GM21447 (cell line): Measurements from ENCODE around the gene EMC8.
A peak's percentile ranks its signal among the peaks of the same experiment; 100 is the strongest.

Experiments used
- ATAC-seq: cut with Tn5 transposase; IDR thresholded peaks from one replicate; pipeline ENCODE4 v1.9.1; 2021; ENCODE audit not compliant: unreplicated experiment

Gene EMC8

DNA sequence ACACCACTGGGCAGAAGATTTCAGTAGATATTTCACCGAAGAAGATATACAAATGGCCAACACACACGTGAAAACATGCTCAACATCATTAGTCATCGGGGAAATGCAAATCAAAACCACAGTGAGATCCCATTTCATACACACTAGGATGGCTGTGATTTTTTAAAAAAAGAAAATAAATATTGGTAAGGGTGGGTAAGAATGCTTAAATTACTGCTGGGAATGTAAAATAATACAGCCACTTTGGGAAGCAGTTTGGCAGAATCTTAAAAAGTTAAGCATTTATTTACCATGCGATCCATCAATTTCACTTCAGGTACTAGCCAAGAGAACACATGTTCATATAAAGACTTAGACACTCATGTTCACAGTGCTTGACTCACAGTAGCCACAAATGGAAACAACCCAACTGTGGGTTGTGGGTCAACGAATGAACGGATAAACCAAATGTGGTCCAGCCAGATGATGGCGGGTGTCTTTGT is 42.0 kb downstream of the EMC8 start:
- ATAC-seq = no peak

DNA sequence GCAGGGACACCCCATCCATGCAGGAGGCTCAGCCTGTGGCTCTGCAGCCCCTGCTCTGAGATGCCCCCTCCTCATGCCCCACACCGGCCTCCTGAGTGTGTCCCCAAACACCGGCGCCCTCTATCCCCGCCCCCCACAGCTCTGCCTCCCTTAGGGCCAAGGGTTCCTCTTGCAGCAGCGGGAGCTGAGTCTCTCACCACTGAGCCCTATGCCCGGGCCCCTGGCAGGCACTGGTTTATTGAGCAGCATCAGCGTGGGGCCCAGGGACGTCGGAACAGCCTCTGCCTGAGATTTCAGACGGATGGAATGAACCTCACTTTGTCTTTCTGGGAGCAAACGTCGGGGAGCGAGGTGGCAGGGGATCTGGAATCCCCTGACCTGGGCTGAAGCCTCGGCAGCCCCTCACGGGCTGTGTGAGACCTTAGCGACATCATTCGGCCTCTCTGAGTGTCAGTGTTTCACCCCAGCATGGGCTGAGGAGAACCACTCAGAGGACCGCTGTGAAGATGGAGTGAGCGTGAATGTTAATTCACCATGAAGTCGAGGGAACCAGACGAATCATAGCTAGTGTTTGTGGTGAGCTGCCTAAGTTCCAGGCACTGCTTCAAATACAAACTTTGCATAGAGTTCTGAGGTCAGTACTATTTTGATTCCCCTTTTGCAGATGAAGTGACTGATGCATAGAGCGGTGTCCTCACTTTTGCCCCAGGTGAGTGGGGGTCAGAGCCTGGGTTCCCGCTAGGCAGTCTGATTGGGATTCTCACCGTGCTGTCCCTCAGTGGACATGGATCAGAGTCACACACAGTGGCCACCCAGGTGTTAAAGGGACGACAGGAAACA is 43.2 kb downstream of the EMC8 start:
- peak; percentile 43 for ATAC-seq

GRCh38 chr16:85754413-85754812 is 44.9 kb downstream of the EMC8 start:
- ATAC-seq = no peak

DNA sequence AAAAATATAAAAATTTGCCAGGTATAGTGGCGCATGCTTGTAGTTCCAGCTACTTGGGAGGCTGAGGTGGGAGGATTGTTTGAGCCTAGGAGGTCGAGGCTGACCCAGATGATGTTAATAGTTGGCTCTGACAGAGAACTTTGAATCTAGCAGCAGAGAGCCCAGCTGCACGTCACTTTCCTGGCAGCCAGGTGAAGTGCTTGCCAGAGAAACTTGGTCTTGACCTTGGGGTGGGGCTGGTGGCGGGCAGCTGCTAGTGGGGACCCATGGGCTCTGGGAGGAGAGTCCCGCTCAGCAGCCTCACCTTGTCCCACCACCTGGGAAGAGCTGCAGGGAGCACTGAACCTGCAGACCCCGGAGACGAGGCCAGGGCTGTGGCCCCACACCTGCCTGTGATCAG is 45.4 kb downstream of the EMC8 start:
- no peak for ATAC-seq

DNA sequence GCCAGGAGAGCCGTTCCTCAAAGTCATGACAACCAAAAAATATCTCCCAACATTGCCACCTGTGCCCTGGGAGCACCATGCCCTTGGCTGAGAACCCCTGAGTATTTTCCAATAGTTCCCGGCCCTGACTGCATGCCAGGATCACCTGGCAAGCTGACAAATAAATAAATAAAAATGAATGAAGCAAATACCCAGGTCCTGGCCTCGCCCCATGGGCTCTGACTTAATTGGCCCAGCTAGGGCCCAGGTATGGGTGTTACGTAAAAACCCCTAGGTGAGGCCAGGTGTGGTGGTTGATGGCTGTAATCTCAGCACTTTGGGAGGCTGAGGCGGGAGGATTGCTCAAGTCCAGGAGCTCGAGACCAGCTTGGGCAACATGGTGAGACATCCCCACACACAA is 45.8 kb downstream of the EMC8 start:
- no peak for ATAC-seq

DNA sequence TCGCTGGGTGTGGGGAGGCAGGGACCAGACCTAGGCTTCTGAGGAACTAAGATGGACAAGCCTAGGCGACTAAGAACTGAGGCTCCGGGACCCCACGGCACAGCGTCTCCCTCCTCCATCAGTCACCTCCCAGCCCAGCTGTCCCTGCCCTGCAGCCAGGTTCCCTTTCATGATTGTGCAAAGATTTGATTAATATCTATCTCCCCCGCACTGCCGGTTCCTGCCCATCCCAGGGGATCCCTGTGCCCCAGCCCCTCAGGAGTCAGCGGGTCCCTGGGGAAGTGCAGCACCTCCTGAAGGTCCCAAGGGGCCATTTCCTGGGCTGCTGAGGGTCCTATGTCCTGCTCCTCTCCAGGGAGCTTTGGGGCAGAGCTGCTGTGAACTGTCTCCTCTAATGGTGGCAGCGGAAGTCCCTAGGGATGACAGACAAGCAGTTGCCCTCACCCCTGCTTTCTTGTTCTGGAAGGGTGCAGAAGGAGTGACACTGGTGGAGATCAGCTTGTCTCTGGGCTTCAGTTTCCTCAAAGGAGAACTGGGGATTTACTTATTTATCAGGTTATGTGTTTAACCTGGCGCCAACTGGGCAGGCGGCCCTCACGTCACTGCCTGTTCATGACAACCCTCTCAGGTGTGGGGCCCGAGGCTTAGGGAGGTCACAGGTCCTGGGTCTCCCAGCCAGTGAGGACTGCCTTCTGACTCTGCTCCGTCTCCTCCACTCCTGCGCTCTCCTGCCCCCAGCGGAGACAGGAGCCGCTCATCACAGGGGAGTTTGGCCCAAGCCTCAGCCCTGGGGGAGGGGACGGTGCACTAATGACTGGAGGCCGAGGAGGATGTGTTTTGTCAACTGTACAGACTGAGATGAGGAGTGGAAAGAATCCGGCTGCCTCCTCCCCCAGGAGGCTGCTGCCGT is 46.6 kb downstream of the EMC8 start:
- no peak for ATAC-seq

DNA sequence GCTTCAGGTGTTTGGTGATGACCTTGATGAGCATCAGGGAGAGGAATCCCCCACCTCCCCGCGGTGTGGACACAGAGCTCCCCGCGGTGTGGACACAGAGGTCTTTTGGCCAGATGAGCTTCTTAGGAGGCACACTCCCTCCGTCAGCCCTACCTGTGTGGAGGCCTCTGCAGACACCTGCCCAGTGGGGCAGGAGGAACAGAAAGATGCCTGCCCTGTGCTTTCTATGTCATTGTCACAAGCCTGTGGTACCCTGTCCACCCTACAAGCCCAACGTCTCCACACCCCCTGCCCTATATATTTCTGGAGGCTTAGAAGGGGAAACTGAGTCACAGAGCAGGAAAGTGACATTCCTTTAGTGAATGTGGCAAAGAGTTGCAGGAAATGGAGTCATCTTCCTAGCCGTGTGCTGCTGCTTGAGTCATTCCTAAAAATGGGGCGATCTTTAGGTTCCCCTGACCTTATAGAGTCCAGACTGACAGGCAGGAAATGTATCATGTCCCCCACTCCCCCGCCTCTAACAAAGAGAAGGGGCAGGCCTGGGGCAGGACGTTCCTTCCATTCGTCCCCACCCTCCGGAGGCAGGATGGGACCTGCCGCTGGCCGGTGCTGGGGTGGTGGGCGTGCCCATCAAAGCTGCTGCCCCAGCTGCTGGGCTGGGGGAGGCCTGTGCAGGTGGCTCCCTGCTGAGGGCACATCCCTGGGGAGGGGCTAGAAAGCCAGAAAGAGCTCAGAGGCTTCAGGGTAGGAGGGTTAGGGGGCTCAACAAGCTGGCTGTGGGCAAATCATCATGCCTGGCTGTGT is 47.4 kb downstream of the EMC8 start:
- ATAC-seq = no peak

DNA sequence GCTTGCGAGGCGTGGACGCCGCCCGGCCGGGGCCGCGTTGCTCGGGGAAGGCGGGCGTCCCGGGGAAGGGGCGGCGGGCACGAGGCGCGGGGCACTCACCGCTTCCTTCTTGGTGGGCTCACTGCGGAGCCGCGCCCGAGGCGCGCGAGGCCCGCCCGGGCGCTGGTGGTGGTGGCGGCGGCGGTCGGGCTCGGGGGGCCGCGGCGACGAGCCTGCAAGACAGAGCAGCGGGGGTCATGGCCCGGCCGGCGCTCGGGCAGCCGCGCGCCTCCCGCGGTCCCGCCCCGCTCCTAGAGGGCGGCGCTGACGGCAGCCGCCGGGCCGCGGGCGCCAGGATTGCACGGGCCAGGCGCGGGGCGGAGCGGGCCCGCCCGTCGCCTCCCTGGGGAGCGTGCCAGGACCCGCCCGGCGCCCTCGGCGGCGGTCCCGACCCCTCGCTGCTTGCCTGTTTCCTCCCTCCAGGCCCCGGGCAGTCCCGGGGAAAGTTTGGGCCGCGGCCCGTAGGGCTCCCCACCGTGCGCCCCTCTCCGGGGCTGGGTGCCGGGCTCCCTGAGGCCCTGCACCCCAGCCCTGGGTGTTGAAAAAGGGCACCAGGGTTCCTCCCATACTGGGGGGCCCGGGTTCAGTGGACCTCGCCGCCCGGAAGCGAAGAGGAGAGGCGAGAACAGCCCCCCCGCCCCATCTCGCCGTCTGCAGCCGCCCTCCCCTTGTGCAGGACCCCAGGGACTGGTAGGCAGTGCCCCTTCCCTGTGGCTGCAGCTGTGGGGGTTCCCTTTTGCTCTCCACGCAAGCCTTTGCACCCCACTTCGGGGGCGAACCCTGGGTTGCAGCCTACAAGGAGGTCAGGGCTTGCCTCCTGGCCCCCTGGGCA is 48.3 kb downstream of the EMC8 start, which contains the start of gene C16orf74:
C16orf74 (minus strand) TSS at position 270 of the 871 bp plus-strand sequence. CDS start 15,879 bp downstream, outside the sequence.
- no peak for ATAC-seq

- no peak for ATAC-seq
These were observed 49.1 kb downstream of the EMC8 start for GRCh38 chr16:85750146-85750826.

DNA sequence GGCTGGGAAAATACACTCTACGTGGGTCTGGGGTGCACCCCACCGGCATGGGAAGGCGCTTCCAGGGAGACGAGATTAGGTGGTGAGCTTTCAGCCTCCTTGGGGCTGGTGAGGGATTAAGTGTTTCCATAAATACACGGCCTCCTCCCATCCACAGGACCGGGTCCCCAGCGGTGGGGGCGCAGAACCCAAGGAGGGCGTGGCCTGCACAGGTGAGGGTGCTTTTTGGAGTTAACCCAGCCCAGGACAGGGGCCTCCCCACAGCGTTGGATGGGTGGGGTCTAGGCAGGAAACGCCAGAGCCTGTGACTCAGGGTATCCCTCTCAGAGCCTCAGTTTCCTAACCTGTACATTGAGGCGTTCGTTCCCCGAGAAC is 49.6 kb downstream of the EMC8 start:
- no peak for ATAC-seq

DNA sequence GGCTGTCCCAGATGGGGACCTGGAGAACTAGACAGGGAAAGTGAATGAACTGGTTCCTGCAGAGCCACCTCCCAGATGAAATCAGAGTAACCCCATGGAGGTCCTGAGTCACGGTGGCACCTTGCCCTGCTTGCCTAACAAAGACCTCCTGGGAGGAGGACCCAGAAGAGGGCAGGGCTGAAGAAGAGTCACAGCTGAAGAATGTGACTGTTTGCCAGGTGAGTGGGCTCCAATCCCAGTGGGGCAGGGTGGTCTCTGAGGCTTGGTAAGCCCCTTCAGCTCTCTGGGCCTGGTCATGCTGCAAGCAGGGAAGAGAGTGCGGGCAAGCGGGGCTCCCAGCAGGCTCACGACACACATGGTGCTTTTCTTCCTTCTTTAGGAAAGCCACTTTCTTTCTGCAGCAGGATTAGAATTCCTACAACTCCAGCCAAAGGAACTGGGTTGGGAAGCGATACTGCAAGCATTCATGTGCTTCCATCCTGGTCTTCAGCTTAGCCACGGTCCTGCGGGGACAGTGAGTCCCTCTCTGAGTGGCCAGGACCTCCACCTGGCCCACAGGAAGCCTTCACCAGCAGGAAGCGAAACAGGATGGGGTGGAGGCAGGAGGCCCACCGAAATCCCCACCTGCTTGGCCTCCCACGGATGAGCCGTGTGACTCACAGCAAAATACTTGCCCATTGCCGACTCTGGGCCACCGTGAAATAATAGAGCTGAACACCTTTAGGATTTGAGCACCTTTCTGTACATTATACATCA is 52.7 kb downstream of the EMC8 start:
- ATAC-seq = no peak

DNA sequence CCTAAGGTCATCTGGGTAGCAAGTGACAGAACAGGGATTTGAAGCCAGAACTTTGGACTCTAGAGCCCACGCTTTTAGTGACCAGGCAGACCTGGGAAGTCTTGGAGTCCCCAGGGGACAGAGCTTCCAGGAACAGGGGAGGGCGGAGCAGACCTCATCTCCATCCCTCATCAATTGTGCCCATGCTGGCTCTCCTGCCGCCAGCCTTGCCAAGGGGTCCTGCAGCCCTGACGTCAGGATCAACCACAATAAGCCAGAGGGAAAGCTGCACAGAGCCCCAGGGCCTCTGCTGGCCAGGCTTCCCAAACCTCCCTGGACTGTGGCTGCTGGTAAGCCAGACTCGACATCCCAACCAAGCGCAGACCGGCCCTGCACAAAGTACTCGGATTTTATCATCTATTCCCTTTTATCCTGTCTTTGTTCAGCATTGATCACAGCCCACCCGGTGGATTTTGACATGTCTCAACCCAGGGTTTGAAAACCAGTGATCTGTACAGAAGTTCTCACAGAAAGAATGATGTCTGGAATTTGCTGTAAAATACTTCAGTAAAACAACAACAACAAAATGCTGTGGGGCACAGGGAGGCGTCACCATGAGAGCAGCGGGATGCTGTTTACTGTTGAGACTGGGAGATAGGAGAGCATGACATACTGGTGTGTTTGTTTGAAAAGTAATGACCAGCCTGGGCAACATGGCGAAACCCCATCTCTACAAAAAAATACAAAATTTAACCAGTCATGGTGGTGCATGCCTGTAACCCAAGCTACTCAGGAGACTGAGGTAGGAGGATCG is 60.2 kb downstream of the EMC8 start:
- ATAC-seq = no peak

- ATAC-seq = no peak
These were observed 62.4 kb downstream of the EMC8 start for GRCh38 chr16:85736921-85737320.

- peak; percentile 6 for ATAC-seq
These were observed 63.4 kb downstream of the EMC8 start for GRCh38 chr16:85735946-85736345.

DNA sequence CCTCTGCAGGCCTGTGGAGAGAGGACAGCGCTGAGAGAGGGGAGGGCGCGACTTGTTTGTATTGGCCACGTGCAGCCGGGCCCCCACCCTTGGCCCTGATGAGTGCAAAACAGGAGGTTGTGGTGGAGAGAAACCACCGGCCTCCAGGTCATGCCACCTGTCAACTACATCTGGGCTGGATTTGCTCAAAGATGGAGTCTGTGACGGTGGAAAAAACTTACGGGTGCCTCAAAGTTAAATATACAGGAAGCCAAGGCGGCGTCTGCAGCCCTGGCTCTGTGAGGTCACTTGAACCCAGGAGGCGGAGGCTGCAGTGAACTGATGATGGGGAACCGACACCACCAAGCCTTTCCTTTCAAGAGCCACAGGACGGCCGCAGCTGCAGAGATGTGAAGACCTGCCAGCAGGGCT is 64.1 kb downstream of the EMC8 start:
- ATAC-seq = peak; percentile 86

- no peak for ATAC-seq
These were observed 64.9 kb downstream of the EMC8 start for GRCh38 chr16:85734311-85735017.

DNA sequence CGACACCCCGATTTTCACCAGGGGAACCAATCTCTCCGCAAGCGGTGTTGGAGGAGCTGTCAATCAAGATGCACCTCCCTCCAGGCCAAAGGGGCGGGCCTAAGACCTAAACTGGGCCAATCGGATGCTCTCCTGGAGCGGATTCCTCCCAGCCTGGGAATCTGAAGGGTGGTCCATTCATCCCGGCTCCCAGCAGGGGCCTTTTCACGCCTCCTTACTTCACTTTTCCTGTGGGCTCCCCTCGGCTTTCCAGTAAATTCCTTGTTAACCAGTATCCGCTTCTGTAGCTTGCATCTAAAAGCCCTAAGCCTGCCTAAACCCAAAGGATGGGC is 65.5 kb downstream of the EMC8 start:
- no peak for ATAC-seq
